ENCODE data around the gene TTC22. TPM values are rescaled to one million over a fixed set of nuclear protein-coding genes. Genes with fewer than 3 reads are reported as not detected.

The TTC22 gene
- total and polyA plus RNA-seq, 2 of the 4 experiments (the other 2 are of a cell fraction) = not detected

DNA sequence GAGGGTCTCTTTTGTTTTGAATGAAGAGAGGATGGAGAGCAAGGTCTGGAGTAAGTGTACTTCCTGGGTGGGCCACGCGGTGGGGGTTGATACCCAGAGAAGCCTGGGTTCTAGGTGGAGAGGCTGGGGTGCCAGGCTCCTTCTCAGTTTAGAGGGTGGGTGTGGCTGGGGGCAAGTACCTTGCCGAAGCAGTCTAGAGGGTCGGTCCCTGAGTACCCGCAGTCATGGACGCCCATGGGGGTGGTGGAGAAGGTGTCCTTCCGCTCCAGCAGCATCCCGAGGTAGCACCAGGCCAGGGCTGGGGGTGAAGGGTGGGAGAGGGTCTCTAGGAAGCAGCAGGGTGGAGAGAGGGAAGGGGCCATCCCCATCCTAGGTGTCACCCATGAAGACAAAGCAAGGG, 14.3 kb downstream of the TTC22 start:
- H3K27me3 ChIP-seq (ENCODE audit: control insufficient read depth, insufficient read depth, low read length) = peaks cover 72% of the 10 kb centered on the region
- POLR2A ChIA-PET (ENCODE audit: unreplicated experiment) = no interaction called here
- intact Hi-C loops (cut with micrococcal nuclease) = no loop called here

More for the DNA sequence above, 14.3 kb downstream of the TTC22 start:
- H2AFZ ChIP-seq (replicated peaks; ENCODE audit: low read length, poor library complexity) = no peak overlapping the region
- H3K18ac ChIP-seq (ENCODE audit: low read depth, low read length) = no peak overlapping the region
- WGBS, 2 experiments (ENCODE audit: extremely low coverage in 2 of 2, insufficient read length in 1 of 2) = no CpG with 5 or more reads among the region's 8 CpGs
- no peaks in the 10 kb centered on the region for H3K4me1 ChIP-seq (ENCODE audit: control insufficient read depth, insufficient read depth, low read length)
- no peak overlapping the region for H3K4me2 ChIP-seq (ENCODE audit: low read depth, low read length)
- no peaks in the 10 kb centered on the region for H3K9me3 ChIP-seq (ENCODE audit: control insufficient read depth, insufficient read depth, low read length)
- no peaks in the 10 kb centered on the region for H4K20me1 ChIP-seq (ENCODE audit: insufficient read depth, low read length)
- no peak overlapping the region for H4K91ac ChIP-seq (ENCODE audit: insufficient read depth, low read depth, low read length)
- in situ Hi-C loops (cut with MboI; ENCODE audit: low sequenced_read_pairs) = loop anchor here (25.0 kb wide), 1 partner anchor 924 kb away; no protein-coding TSS in a partner anchor
- H3K14ac ChIP-seq (replicated peaks; ENCODE audit: low read depth, low read length) = no peak overlapping the region
- no peak overlapping the region for H2BK15ac ChIP-seq (ENCODE audit: low read depth, low read length)
- H3K79me1 ChIP-seq (ENCODE audit: low read depth in 1 of 2, low read length in 2 of 2) = no peaks in the 10 kb centered on the region
- H3K27ac ChIP-seq (ENCODE audit: insufficient read depth, low read length) = no peak overlapping the region
- no peak overlapping the region for H3K4me3 ChIP-seq (ENCODE audit: insufficient read depth, low read depth, low read length)
- no peak overlapping the region for H2BK120ac ChIP-seq (ENCODE audit: low read depth, low read length)
- no peak overlapping the region for H2AK5ac ChIP-seq (ENCODE audit: low read depth, low read length)
- DNase-seq (no peak), ATAC-seq (ENCODE audit: low read depth) (no peak)
- H3K56ac ChIP-seq (ENCODE audit: extremely low read depth, insufficient read depth, low read length) = no peak overlapping the region
- no TSS peak for BruUV-seq (replicated peaks)
- no peaks in the 10 kb centered on the region for H3K36me3 ChIP-seq (ENCODE audit: control insufficient read depth, insufficient read depth, low read length)
- H2AK9ac ChIP-seq (replicated peaks; ENCODE audit: low read depth, low read length, poor library complexity) = no peak overlapping the region
- H3K9ac ChIP-seq (ENCODE audit: low read depth, low read length) = no peak overlapping the region
- H3K9me1 ChIP-seq (ENCODE audit: insufficient read depth, low read length) = no peaks in the 10 kb centered on the region
- no peak overlapping the region for H3K23ac ChIP-seq (ENCODE audit: low read depth, low read length)
- CTCF ChIA-PET = no interaction called here
- H2BK5ac ChIP-seq (ENCODE audit: low read depth, low read length, poor library complexity, severe bottlenecking) = no peak overlapping the region
- no peak overlapping the region for H3K4ac ChIP-seq (ENCODE audit: low read depth, low read length)
- TF ChIP-seq, protein P1, sequence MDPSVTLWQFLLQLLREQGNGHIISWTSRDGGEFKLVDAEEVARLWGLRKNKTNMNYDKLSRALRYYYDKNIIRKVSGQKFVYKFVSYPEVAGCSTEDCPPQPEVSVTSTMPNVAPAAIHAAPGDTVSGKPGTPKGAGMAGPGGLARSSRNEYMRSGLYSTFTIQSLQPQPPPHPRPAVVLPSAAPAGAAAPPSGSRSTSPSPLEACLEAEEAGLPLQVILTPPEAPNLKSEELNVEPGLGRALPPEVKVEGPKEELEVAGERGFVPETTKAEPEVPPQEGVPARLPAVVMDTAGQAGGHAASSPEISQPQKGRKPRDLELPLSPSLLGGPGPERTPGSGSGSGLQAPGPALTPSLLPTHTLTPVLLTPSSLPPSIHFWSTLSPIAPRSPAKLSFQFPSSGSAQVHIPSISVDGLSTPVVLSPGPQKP (IDR thresholded peaks at IDR 0.05; ENCODE audit: borderline replicate concordance, low read depth, low read length) = no peak
- TF ChIP-seq RCOR1 (IDR thresholded peaks at IDR 0.05; ENCODE audit: insufficient replicate concordance, low read length) = no peak
- no peak for TF ChIP-seq BHLHE40 (IDR thresholded peaks at IDR 0.05; ENCODE audit: low read depth, low read length)
- TF ChIP-seq MXI1 (IDR thresholded peaks at IDR 0.05; ENCODE audit: borderline replicate concordance, low read depth, low read length) = no peak
- TF ChIP-seq MAZ (IDR thresholded peaks at IDR 0.05; ENCODE audit: borderline replicate concordance, low read depth, low read length) = no peak
- no peak for TF ChIP-seq SMC3 (IDR thresholded peaks at IDR 0.05; ENCODE audit: low read depth, low read length)
- TF ChIP-seq, protein P2, sequence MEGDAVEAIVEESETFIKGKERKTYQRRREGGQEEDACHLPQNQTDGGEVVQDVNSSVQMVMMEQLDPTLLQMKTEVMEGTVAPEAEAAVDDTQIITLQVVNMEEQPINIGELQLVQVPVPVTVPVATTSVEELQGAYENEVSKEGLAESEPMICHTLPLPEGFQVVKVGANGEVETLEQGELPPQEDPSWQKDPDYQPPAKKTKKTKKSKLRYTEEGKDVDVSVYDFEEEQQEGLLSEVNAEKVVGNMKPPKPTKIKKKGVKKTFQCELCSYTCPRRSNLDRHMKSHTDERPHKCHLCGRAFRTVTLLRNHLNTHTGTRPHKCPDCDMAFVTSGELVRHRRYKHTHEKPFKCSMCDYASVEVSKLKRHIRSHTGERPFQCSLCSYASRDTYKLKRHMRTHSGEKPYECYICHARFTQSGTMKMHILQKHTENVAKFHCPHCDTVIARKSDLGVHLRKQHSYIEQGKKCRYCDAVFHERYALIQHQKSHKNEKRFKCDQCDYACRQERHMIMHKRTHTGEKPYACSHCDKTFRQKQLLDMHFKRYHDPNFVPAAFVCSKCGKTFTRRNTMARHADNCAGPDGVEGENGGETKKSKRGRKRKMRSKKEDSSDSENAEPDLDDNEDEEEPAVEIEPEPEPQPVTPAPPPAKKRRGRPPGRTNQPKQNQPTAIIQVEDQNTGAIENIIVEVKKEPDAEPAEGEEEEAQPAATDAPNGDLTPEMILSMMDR (conservative IDR thresholded peaks at IDR 0.05; ENCODE audit: low read depth, low read length) = no peak
- no peak for TF ChIP-seq FOS (IDR thresholded peaks at IDR 0.05; ENCODE audit: low read depth, low read length)
- no peak for TF ChIP-seq CHD1 (IDR thresholded peaks at IDR 0.05; ENCODE audit: low read depth, low read length)
- TF ChIP-seq CEBPB (IDR thresholded peaks at IDR 0.05; ENCODE audit: low read depth, low read length) = no peak
- no peak for TF ChIP-seq POLR2A (IDR thresholded peaks at IDR 0.05; ENCODE audit: low read depth, low read length)
- TF ChIP-seq, protein P3, sequence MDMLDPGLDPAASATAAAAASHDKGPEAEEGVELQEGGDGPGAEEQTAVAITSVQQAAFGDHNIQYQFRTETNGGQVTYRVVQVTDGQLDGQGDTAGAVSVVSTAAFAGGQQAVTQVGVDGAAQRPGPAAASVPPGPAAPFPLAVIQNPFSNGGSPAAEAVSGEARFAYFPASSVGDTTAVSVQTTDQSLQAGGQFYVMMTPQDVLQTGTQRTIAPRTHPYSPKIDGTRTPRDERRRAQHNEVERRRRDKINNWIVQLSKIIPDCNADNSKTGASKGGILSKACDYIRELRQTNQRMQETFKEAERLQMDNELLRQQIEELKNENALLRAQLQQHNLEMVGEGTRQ (IDR thresholded peaks at IDR 0.05; ENCODE audit: low read depth, low read length) = no peak
- TF ChIP-seq RAD21 (IDR thresholded peaks at IDR 0.05; ENCODE audit: low read length) = no peak
- TF ChIP-seq RFX5 (IDR thresholded peaks at IDR 0.05; ENCODE audit: low read depth, low read length) = no peak
- H4K8ac ChIP-seq (ENCODE audit: low read depth in 2 of 2, low read length in 2 of 2) = no peak overlapping the region
- dilution Hi-C loops (cut with HindIII; ENCODE audit: low sequenced_read_pairs, unreplicated experiment) = no loop called here
- H2BK20ac ChIP-seq (ENCODE audit: low read depth, low read length) = no peak overlapping the region
- no peak overlapping the region for H4K5ac ChIP-seq (ENCODE audit: low read depth, low read length)

All from IMR-90 (cell line).